ENCODE results near the gene DBP.
"Not testable (repeated sequence)": the region's sequence is repeated elsewhere in the genome, so short reads cannot be mapped to it uniquely, and the experiment has no call there.

DBP gene, protein sequence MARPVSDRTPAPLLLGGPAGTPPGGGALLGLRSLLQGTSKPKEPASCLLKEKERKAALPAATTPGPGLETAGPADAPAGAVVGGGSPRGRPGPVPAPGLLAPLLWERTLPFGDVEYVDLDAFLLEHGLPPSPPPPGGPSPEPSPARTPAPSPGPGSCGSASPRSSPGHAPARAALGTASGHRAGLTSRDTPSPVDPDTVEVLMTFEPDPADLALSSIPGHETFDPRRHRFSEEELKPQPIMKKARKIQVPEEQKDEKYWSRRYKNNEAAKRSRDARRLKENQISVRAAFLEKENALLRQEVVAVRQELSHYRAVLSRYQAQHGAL

DNA sequence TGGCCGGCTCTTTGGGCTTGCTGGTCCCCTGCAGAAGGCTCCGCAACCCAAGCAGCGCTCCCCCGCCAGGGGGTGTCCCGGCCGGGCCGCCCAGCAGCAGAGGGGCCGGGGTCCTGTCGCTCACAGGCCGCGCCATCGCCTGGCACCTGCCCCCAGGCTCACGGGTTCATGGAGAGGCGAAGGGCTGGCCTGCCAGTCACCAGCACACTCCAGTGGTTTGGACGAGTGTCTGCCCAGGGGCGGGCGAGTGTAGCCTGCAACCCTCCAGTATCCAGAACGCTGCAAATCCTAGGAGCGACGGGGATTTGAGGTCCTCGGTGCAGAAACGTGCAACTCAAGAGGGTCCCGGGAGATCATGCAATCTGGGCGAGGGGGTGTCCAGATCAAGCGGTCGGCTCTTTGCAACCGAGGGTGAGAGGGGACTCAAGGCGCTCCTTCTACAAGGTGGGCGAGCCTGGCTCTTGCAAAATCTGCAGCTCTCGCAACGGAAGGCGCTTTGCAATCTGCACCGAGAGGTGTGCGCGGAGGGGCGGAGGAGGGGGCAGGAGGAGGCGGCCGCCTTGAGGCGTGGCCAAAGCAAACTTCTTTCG, at the start of gene DBP:
Gene DBP, minus strand, starts transcription at position 521 of the 590 bp plus-strand sequence. Its CDS starts 385 bp downstream, at position 136.
- DNase-seq (ENCODE audit: low read depth in 2 of 2), result no peak

DNA sequence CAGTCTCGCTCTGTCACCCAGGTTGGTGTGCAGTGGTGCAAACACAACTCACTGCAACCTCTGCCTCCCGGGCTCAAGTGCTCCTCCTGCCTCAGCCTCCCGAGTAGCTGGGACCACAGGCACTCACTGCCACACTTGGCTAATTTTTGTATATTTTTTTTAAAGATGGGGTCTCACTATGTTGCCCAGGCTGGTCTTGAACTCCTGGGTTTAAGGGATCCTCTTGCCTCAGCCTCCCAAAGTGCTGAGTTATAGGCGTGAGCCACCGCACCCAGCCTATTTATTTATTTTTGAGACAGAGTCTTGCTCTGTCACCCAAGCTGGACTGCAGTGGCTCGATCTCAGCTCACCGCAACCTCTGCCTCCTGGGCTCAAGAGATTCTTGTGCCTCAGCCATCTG, 49.5 kb upstream of the DBP start:
- not testable (repeated sequence) for DNase-seq (ENCODE audit: low read depth in 2 of 2)

GRCh38 chr19:48686088-48686487, 48.9 kb upstream of the DBP start:
- no peak for DNase-seq (ENCODE audit: low read depth in 2 of 2)

DNA sequence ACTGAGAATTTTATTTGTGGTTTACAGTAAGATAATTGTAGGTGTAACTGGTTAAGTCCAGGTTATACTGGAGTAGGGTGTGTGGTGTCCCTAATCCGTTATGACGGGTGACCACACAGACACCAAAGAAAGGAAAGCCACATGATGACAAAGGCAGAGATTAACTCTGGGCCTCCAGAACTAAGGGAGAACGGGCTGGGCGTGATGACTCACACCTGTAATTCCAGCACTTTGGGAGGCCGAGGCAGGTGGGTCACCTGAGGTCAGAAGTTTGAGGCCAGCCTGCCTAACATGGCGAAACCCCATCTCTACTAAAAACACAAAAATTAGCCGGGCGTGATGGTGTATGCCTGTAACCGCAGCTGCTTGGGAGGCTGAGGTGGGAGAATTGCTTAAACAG, 48.4 kb upstream of the DBP start:
- DNase-seq (ENCODE audit: low read depth in 2 of 2), result no peak

GRCh38 chr19:48683349-48683748, 46.2 kb upstream of the DBP start:
- peak in 1 of 2 donors; percentile 7 for DNase-seq (ENCODE audit: low read depth in 2 of 2)

- DNase-seq (ENCODE audit: low read depth in 2 of 2), result no peak
These were observed 43.9 kb upstream of the DBP start for GRCh38 chr19:48681127-48681470.

DNA sequence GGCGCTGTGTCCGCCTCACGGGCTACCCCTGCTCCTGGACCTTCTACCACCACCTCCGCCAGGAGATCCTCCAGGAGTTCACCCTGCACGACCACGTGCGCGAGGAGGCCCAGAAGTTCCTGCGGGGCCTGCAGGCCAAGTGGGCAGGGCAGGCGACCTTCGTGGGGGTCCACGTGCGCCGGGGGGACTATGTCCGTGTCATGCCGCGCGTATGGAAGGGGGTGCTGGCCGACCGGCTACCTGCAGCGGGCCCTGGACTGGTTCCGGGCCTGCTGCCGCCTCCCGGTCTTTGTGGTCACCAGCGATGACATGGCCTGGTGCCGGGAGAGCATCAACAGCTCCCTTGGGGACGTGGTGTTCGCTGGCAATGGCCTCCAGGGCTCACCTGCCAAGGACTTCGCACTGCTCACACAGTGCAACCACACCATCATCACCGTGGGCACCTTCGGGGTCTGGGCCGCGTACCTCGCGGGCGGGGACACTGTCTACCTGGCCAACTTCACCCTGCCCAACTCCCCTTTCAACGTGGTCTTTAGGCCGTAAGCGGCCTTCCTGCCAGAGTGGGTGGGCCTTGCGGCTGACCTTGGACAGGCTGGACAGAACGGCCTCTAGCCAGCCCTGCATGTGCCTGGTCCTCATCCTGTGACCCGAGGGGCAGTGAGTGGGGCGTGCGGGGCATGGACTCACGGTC, 43.4 kb upstream of the DBP start:
- no peak for DNase-seq (ENCODE audit: low read depth in 2 of 2)

- DNase-seq (ENCODE audit: low read depth in 2 of 2), result not testable (repeated sequence)
These were observed 42.8 kb upstream of the DBP start for GRCh38 chr19:48680006-48680405.

GRCh38 chr19:48678201-48678600, 41.0 kb upstream of the DBP start:
- no peak for DNase-seq (ENCODE audit: low read depth in 2 of 2)

DNA sequence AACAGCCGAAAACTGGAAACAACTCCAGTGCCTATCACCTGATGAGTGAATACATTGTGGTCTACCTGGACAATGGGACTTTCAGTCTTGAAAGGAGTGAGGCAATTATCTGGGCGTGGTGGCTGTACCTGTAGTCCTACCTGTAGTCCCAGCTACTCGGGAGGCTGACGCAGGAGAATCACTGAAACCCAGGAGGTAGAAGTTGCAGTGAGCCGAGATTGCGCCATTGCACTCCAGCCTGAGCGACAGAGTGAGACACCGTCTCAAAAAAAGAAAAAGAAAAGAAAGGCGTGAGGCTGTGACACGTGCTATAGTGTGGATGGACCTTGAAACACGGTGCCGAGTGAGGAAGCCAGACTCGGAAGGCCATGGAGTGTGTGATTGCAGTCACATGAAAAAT, 39.7 kb upstream of the DBP start:
- DNase-seq (ENCODE audit: low read depth in 2 of 2), result no peak

DNA sequence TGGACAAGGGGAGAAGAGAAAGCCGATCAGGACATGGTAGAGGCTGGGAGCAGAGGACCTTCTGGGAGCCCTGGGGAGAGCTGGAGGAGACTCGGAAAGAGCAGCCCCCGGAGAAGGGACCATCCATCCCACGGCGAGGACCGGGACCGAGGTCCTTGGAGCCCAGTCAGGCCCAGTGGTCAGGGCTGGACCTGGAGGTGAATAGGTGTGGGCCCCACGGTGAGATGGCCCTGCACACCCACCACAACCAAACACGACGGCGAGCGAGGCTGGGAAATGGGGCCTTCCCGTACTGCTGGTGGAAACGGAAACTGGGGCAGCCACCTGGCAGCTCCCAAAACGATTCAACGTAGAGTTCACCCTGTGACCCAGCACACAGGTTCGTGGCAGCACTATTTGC, 39.3 kb upstream of the DBP start:
- no peak for DNase-seq (ENCODE audit: low read depth in 2 of 2)

GRCh38 chr19:48674921-48675824, 38.0 kb upstream of the DBP start:
- peak; percentile 42 to 43 for DNase-seq (ENCODE audit: low read depth in 2 of 2)

DNA sequence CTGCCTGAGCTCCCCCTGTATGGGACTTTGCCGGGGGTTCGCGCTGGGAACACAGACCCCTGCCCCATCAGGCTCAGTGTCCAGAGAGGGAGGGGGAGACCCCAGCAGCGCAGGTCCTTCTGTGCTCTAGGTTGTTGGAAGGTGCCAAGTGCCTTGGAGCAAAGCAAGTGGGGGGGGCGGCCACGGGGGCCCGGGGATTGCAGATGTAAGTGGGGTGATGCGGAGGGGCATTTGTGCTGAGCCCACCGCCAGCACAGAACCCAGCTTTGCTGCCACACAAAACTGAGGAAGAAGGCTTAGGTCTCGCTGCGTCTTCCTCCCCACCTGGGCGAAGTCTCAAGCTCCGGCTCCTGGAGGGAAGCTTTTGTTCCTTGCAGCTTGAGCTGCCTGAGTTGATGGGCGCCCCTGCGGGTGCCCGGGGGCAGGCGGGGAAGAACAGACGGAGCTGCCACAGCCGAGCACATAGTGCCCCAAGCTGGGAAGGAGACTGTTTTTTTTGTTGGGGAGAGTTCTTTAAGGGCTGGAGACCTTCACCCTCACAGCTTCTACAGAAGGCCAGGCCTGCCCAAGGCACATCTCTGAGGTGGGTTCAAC, 37.1 kb upstream of the DBP start:
- DNase-seq (ENCODE audit: low read depth in 2 of 2), result no peak

GRCh38 chr19:48673436-48674100, 36.4 kb upstream of the DBP start:
- no peak for DNase-seq (ENCODE audit: low read depth in 2 of 2)

DNA sequence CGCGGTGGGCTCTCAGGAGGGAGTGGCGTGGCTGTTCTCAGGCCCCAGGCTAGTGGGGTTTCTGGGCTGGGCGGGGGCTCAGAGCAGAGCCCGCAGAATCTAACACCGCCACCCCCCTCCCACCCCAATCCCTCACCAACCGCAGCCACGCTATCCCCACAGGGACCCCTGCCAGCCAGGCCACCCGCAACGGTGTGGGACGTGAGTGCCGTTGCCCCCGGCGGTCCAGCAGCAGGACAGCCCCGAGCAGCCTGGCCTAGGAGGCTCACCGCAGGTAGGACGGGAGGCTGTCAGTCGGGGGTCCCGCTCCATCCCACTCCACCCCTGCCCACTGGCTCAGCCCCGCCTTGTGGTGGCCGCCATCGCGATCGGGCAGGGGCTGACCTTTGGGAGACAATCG, 35.8 kb upstream of the DBP start, which contains the start of gene NTN5:
Gene NTN5, minus strand, starts transcription at position 24 of the 400 bp plus-strand sequence. CDS start 2,031 bp downstream, outside the sequence.
- DNase-seq (ENCODE audit: low read depth in 2 of 2), result no peak

GRCh38 chr19:48671446-48671995, 34.3 kb upstream of the DBP start:
- no peak for DNase-seq (ENCODE audit: low read depth in 2 of 2)

- DNase-seq (ENCODE audit: low read depth in 2 of 2), result no peak
These were observed 33.7 kb upstream of the DBP start for GRCh38 chr19:48670699-48671445.

- no peak for DNase-seq (ENCODE audit: low read depth in 2 of 2)
These were observed 32.9 kb upstream of the DBP start for GRCh38 chr19:48669903-48670668.

DNA sequence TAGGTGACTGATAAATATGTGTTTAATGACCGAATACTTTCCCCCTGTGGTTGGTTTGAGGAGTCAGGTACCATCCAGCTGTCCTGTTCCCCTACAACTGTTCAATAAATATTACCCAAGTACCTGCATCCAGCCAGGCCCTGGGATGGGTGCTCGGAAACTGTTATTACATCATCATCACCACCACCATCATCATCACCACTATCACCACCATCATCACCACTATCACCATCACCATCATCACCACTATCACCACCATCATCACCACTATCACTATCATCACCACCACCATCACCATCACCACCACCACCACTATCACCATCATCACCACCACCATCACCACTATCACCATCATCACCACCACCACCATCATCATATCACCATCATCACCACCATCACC, 31.6 kb upstream of the DBP start:
- DNase-seq (ENCODE audit: low read depth in 2 of 2), result no peak

Data from stimulated activated CD4-positive, alpha-beta T cell treated with anti-CD3 and anti-CD28 coated beads, Interleukin-1b, Interleukin-23, amount 100 ng/mL, for 1 hour (primary cell).